ENCODE results near the gene DYNC1LI2.

DYNC1LI2 gene

DNA sequence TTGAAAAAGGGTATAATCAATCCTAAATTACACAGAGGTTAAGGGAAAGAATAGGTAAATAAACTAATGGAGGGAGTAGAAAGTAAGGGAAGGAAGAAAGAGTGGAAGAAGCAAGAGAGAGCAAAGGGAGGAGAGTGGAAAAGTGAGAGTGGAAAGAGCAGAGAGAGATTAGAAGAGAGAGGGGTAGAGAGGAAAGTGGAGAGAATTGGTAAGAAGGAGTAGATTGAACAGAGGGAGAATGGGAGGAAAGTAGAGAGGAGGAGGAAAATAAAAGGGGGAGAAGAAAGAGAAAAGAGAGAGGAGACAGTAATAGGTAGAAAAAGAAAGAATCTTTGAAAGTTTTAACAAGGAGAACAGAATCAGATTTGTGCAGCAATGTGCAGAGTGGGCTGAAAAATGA is 25.0 kb upstream of the DYNC1LI2 start:
- TF ChIP-seq, protein P1, sequence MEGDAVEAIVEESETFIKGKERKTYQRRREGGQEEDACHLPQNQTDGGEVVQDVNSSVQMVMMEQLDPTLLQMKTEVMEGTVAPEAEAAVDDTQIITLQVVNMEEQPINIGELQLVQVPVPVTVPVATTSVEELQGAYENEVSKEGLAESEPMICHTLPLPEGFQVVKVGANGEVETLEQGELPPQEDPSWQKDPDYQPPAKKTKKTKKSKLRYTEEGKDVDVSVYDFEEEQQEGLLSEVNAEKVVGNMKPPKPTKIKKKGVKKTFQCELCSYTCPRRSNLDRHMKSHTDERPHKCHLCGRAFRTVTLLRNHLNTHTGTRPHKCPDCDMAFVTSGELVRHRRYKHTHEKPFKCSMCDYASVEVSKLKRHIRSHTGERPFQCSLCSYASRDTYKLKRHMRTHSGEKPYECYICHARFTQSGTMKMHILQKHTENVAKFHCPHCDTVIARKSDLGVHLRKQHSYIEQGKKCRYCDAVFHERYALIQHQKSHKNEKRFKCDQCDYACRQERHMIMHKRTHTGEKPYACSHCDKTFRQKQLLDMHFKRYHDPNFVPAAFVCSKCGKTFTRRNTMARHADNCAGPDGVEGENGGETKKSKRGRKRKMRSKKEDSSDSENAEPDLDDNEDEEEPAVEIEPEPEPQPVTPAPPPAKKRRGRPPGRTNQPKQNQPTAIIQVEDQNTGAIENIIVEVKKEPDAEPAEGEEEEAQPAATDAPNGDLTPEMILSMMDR (IDR thresholded peaks at IDR 0.05; ENCODE audit: control extremely low read depth, extremely low read depth, low read depth, missing control alignments): no peak
- ChIA-PET POLR2A (no interaction called here), CTCF (interaction anchor here (1.5 to 1.6 kb wide), 2 partner anchors 9 to 25 kb away, joined by 3 to 4 read pairs; partner anchors contain the start of gene DYNC1LI2)
- DNase-seq (ENCODE audit: extremely low spot score): no peak

- CTCF ChIA-PET: interaction anchor here (1.5 to 2.7 kb wide), 2 partner anchors 23 to 35 kb away, joined by 4 to 13 read pairs; partner anchors contain the start of gene DYNC1LI2
- no peak for DNase-seq (ENCODE audit: extremely low spot score)
- POLR2A ChIA-PET: no interaction called here
- TF ChIP-seq, protein P1 (IDR thresholded peaks at IDR 0.05; ENCODE audit: control extremely low read depth, extremely low read depth, low read depth, missing control alignments): no peak
Measured at GRCh38 chr16:66774981-66775380, 23.6 kb upstream of the DYNC1LI2 start.

- CTCF ChIA-PET: no interaction called here
- POLR2A ChIA-PET: no interaction called here
- DNase-seq (ENCODE audit: extremely low spot score): no peak
- TF ChIP-seq, protein P1 (IDR thresholded peaks at IDR 0.05; ENCODE audit: control extremely low read depth, extremely low read depth, low read depth, missing control alignments): no peak
Measured at GRCh38 chr16:66758086-66758485, 6.7 kb upstream of the DYNC1LI2 start.

- ChIA-PET POLR2A (no interaction called here), CTCF (interaction anchor here (1.0 to 7.7 kb wide), 7 partner anchors 12 to 146 kb away, joined by 4 to 46 read pairs (median 6); partner anchors contain the start of gene PDP2)
- TF ChIP-seq, protein P1 (IDR thresholded peaks at IDR 0.05; ENCODE audit: control extremely low read depth, extremely low read depth, low read depth, missing control alignments): no peak
- DNase-seq (ENCODE audit: extremely low spot score): no peak
Measured at GRCh38 chr16:66754819-66755218, 3.4 kb upstream of the DYNC1LI2 start.

DNA sequence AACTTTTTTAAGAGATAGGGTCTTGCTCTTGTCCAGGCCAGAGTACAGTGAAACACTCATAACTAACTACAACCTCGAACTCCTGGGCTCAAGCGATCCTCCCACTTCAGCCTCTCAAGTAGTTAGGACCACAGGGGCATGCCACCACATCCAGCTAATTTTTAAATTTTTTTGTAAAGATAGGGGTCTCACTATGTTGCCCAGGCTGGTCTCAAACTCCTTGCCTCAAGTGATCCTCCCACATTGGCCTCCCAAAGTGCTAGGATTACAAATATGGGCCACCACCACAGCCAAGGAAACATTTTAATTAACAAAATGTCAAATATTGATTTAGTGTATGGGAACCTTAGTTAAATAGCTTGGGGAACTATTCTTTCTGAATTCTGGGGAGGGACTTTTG is 2.8 kb upstream of the DYNC1LI2 start:
- no peak for DNase-seq (ENCODE audit: extremely low spot score)
- CTCF ChIA-PET: interaction anchor here (1.0 to 7.7 kb wide), 7 partner anchors 12 to 145 kb away, joined by 4 to 46 read pairs (median 6); partner anchors contain the start of gene PDP2
- POLR2A ChIA-PET: no interaction called here
- TF ChIP-seq, protein P1 (IDR thresholded peaks at IDR 0.05; ENCODE audit: control extremely low read depth, extremely low read depth, low read depth, missing control alignments): no peak

GRCh38 chr16:66752958-66753357 is 1.5 kb upstream of the DYNC1LI2 start:
- no peak for DNase-seq (ENCODE audit: extremely low spot score)
- ChIA-PET CTCF (interaction anchor here (0.9 to 7.7 kb wide), 9 partner anchors 9 to 115 kb away, joined by 3 to 46 read pairs (median 13); partner anchors contain the start of gene NAE1), POLR2A (no interaction called here)
- TF ChIP-seq, protein P1 (IDR thresholded peaks at IDR 0.05; ENCODE audit: control extremely low read depth, extremely low read depth, low read depth, missing control alignments): no peak
